Heart right ventricle (tissue), 16 donors: ENCODE data around the gene CCNO. TPM values are rescaled to one million over a fixed set of nuclear protein-coding genes. Genes with fewer than 3 reads are reported as not detected.

ENCODE experiments used
- ATAC-seq, 8 donors: fragments of 200-7000 bp; cut with Tn5 transposase; one replicate each; pipeline ENCODE4 v1.9.1; 2020; ENCODE audit warnings: mild to moderate bottlenecking in 8 of 8, moderate library complexity in 8 of 8, moderate number of reproducible peaks in 1 of 8
- DNase-seq, 2 donors: peaks; one replicate each; pipeline ENCODE4 v3.0.0-alpha.2; 2020
- H3K27ac ChIP-seq, 10 donors: fragments of 200-600 bp; sonication (generic) in 2 of 10; one replicate each; pipeline versions ENCODE4 v1.5.0 to v1.8.0; 2020 to 2022; ENCODE audit warnings: mild to moderate bottlenecking in 3 of 10
- H3K27me3 ChIP-seq, 7 donors: fragments of 200-600 bp; one replicate each; pipeline ENCODE4 v1.8.0; 2021 to 2022; ENCODE audit warnings: mild to moderate bottlenecking in 2 of 7
- H3K36me3 ChIP-seq, 9 donors: fragments of 200-600 bp; sonication (generic) in 1 of 9; one replicate each; pipeline versions ENCODE4 v1.5.0 to v1.8.0; 2020 to 2022; ENCODE audit warnings: mild to moderate bottlenecking in 2 of 9
- H3K4me1 ChIP-seq, 9 donors: fragments of 200-600 bp; sonication (generic) in 1 of 9; one replicate each; pipeline versions ENCODE4 v1.5.0 to v1.8.0; 2020 to 2022; ENCODE audit warnings: mild to moderate bottlenecking in 4 of 9
- H3K4me3 ChIP-seq, 10 donors: fragments of 200-600 bp; sonication (generic) in 2 of 10; one replicate each; pipeline versions ENCODE4 v1.5.0 to v1.8.0; 2020 to 2022; ENCODE audit warnings: mild to moderate bottlenecking in 7 of 10, moderate library complexity in 2 of 10
- H3K9me3 ChIP-seq, 11 donors: fragments of 200-600 bp in 10 of 11; sonication (generic) in 2 of 11; one replicate each; pipeline versions ENCODE4 v1.5.0 to v1.8.0; 2013 to 2022; ENCODE audit warnings: mild to moderate bottlenecking in 2 of 11, control low read depth in 1 of 11, moderate library complexity in 1 of 11
- CTCF ChIP-seq, 9 donors: fragments of 200-600 bp; sonication (generic) in 2 of 9; IDR thresholded peaks; one replicate each; pipeline versions ENCODE4 v1.5.0 to v1.8.0; 2021 to 2022; ENCODE audit warnings: antibody characterized with exemption in 9 of 9, mild to moderate bottlenecking in 5 of 9, moderate library complexity in 1 of 9
- WGBS, 2 donors: extraction: QIAGEN DNeasy Blood & Tissue Kit; methylation state at CpG; one replicate each; pipeline ENCODE4 v1.1.7; 2013; ENCODE audit warnings: inconsistent platforms in 1 of 2; 5-methylcytosine and 5-hydroxymethylcytosine counted together
- intact Hi-C, 10 donors: fragments of 100-400 bp; cut with DNase I; formaldehyde crosslinking; loops; one replicate each; pipeline versions ENCODE4 v1.11.1 to v1.14.2; 2022
- polyA plus RNA-seq, 2 donors: library from polyadenylated mRNA; stranded (reverse); fragments of 200-250 nt; gene quantifications; one replicate each; pipeline ENCODE4 v1.2.3, GENCODE V29; 2013
- total RNA-seq, 10 donors: library from RNA; stranded (reverse); fragmentation: NEBNext Ultra II Directional in 3 of 10; extraction: Animal tissue kit (Norgen Biotek cat#: 25700) in 3 of 10; gene quantifications; one replicate each; pipeline versions ENCODE4 v1.2.1 to v1.2.4, GENCODE V29; 2021 to 2023
- donor health status: Arrhythmogenic right ventricular cardiomyopathy.
- donor health status: ischemic (EF 13 %, LVEDD 7.1; RV severe dilation, severe dysfunction).
- donor health status: healthy with polysubstance abuse.
- donor health status: DM: no; HTN: yes; CAD: no.
- donor health status: DM: no; HTN: no; CAD: no.
- donor health status: ischemic (EF 25% LVEDD 6.9; RV normal size, moderate dysfunction).
- donor health status: ischemic (EF 25% LVEDD 5.7; RV mildly dilated, moderate dysfunction).
- donor health status: healthy.
- donor health status: DM: yes; HTN: yes; CAD: no.
- donor health status: Ischemic cardiomyopathy.
- donor health status: ischemic (EF 35%, LVEDD 5.7; RV mildly dilated, moderate dysfunction).
- donor health status: nonischemic (EF 11% LVEDD 7.7; RV severe dilation, severe dysfunction).
- donor health status: DM: yes; HTN: yes; CAD: no.
- donor health status: PGD.
- donor health status: ischemic (EF 29% LVEDD 5.4; RV normal size, mild dysfunction).
- donor health status: nonischemic (EF 23%, LVEDD 6.1; RV moderate dilation, normal function).

CCNO gene
- total and polyA plus RNA-seq, 12 donors = 0.07 to 0.41 (median 0.15) TPM; not detected in 9

DNA sequence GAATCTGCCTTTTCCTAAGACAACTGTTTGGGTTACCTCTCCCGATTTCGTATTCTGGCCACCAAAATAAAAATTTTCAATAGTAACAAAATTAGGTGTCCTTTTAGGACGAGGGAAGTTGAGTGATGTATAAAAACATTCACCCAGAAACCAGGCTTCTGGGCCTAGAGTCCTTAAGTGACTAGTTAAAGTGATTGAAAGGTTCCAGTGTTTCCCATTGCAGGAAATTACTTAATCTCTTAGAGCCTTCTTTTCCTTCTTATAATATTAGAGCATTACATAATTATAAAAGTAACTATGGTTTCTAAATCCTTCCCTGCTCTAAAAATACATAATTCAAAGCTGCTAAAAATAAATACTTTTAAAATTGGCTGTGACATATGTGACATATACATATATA is 13.6 kb downstream of the CCNO start:
- DNase-seq = no peak
- peaks cover 37 to 92% (median 86%) of the 10 kb centered on the region in 7 donors for H3K27me3 ChIP-seq
- no peaks in the 10 kb centered on the region for H3K36me3 ChIP-seq
- no peak for TF ChIP-seq CTCF (IDR thresholded peaks at IDR 0.05)
- no peaks in the 10 kb centered on the region for H3K9me3 ChIP-seq
- intact Hi-C loops = loop anchor here in 2 of 10 donors (5.0 to 10.0 kb wide), 2 partner anchors 42 to 45 kb away; partner anchors contain the start of gene CDC20B (in 1 of the 2)
- ATAC-seq = no peak
- no peak overlapping the region for H3K4me3 ChIP-seq
- H3K4me1 ChIP-seq = peaks cover 0 to 26% (median 12%) of the 10 kb centered on the region in 9 donors
- H3K27ac ChIP-seq = no peak overlapping the region
- WGBS, 2 donors = 95% methylated on average over 3 of the region's 3 CpGs

DNA sequence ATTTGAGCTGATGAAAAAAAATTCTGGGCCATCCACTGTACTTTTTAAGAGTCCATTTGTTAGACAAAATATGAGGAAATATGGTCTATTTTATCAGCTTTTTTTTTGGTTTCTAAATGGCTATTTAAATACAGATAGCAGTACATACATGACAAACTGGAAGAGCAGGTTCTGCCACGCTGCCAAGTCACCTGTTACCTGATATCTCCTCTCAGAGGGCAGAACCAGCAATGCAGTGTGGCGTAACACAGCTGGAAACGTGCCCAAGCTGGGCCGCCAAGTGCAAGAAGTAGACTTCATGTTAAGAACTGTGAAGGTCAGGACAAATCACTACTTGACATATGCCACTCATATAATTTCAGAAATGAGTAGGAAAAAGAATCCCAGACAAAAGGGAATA is 14.4 kb downstream of the CCNO start:
- Histone ChIP-seq H3K9me3 (no peaks in the 10 kb centered on the region), H3K4me3 (no peak overlapping the region), H3K4me1 (peaks cover 0 to 26% (median 12%) of the 10 kb centered on the region in 9 donors), H3K27me3 (peaks cover 33 to 88% (median 82%) of the 10 kb centered on the region in 7 donors), H3K36me3 (no peaks in the 10 kb centered on the region), H3K27ac (no peak overlapping the region)
- intact Hi-C loops = no loop called here
- no peak for TF ChIP-seq CTCF (IDR thresholded peaks at IDR 0.05)
- no peak for ATAC-seq
- 51 to 77% methylated on average over 4 of the region's 4 CpGs for WGBS, 2 donors
- DNase-seq = no peak

GRCh38 chr5:55211184-55211874 is 22.1 kb downstream of the CCNO start:
- Histone ChIP-seq H3K36me3 (no peaks in the 10 kb centered on the region), H3K9me3 (no peaks in the 10 kb centered on the region), H3K27me3 (peaks cover 0 to 40% (median 23%) of the 10 kb centered on the region in 7 donors), H3K4me1 (no peaks in the 10 kb centered on the region), H3K4me3 (no peak overlapping the region), H3K27ac (no peak overlapping the region)
- no peak for TF ChIP-seq CTCF (IDR thresholded peaks at IDR 0.05)
- 80 to 88% methylated on average over 2 of the region's 2 CpGs for WGBS, 2 donors
- intact Hi-C loops = no loop called here
- DNase-seq (no peak), ATAC-seq (no peak)

GRCh38 chr5:55205001-55205400 is 28.4 kb downstream of the CCNO start:
- no peak for ATAC-seq
- WGBS, 2 donors = 44 to 60% methylated on average over 2 of the region's 2 CpGs
- no peak for DNase-seq
- H3K36me3 ChIP-seq = no peaks in the 10 kb centered on the region
- intact Hi-C loops = no loop called here
- TF ChIP-seq CTCF (IDR thresholded peaks at IDR 0.05) = no peak
- H3K27ac ChIP-seq = no peak overlapping the region
- no peaks in the 10 kb centered on the region for H3K4me1 ChIP-seq
- peaks cover 0 to 54% (median 44%) of the 10 kb centered on the region in 7 donors for H3K27me3 ChIP-seq
- H3K4me3 ChIP-seq = no peak overlapping the region
- no peaks in the 10 kb centered on the region for H3K9me3 ChIP-seq
